ENCODE results near the gene ZBTB3.

DNA sequence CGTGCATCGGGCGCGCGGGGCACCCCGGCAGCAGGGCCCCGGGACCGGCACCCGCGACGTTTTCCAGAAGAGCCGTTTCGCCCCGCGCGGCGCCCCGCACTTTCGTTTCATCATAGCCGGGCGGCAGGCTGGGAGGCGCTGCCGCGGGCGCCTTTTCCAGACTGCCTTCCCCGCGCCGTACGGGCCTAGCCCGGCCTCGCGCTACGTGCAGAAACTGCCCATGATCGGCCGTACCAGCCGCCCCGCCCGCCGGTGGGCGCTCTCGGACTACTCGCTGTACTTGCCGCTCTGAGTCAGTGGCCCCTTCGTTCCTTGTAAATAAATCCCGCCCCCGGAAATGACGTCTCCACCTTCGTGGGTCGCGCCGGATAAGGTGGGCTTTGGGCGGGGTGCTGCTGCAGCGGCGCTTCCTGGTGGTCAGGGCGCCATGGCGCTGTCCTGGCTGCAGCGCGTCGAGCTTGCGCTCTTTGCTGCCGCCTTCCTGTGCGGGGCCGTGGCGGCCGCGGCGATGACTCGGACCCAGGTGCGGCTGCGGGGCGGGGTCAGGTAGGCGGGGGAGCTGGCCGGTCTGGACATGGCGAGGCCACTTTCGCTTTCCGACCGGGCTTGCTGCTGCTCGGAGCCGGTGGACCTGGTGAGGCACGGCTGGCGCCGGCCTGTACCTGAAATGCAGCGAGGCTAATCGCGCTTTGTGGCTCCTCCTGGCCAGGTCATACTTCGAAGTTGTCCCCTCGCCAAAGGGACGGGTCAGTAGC lies 33.2 kb upstream of the ZBTB3 start, which contains the start of gene TMEM179B:
- peak; percentile 94 for TF ChIP-seq POLR2A (IDR thresholded peaks at IDR 0.05)
- TF ChIP-seq, protein P1, sequence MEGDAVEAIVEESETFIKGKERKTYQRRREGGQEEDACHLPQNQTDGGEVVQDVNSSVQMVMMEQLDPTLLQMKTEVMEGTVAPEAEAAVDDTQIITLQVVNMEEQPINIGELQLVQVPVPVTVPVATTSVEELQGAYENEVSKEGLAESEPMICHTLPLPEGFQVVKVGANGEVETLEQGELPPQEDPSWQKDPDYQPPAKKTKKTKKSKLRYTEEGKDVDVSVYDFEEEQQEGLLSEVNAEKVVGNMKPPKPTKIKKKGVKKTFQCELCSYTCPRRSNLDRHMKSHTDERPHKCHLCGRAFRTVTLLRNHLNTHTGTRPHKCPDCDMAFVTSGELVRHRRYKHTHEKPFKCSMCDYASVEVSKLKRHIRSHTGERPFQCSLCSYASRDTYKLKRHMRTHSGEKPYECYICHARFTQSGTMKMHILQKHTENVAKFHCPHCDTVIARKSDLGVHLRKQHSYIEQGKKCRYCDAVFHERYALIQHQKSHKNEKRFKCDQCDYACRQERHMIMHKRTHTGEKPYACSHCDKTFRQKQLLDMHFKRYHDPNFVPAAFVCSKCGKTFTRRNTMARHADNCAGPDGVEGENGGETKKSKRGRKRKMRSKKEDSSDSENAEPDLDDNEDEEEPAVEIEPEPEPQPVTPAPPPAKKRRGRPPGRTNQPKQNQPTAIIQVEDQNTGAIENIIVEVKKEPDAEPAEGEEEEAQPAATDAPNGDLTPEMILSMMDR (IDR thresholded peaks at IDR 0.05), result peak in 2 of 3 experiments; percentile 52 to 62

All from testis (tissue), 2 donors.